NCI-H2196 (cell line): Measurements from ENCODE around the gene YWHAQ.

Experiments
- DNase-seq: peaks from one replicate; lab custom pipeline; 2025; ENCODE audit not compliant: unreplicated experiment; lab: John Stamatoyannopoulos, UW

Gene YWHAQ

DNA sequence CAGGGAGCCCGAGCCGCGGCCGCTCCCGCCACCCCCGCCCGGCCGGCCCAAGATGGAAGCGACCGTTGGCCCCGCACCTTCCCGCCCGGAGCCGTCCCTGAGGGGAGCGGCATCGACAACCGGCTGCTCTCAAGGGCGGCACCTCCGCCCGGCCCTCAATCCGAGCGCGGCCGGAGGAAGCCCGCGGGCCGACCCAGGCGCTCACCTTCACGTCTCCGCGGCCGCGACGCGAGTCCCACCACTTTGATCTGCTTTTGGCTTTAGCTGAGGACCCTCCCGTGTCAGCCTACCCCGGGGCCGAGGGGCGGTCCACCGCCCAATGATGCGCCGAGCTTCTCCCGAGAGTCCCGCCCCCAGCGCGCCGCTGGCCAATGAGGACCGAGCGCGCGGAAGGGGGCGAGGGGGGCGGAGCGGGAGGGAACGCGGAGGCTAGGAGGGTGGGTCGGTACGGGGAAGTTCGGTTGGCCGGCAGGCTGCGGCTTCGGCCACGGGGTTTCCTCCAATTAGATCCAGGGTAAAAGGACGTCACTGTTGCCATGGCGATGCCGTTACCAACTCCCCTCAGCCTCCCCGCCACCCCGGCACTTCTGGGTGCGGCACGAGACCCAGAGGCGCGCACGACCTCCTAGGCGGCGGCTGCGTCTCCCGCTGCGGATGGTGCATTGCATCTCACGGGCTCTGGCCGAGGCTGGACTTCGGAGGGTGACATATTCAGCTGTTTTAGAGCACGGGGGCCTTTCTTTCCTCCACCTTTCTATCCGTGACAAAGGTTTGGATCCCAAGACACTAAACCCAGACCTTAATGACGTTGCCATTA lies at the start of gene YWHAQ:
YWHAQ (minus strand) TSS at position 262 of the 817 bp plus-strand sequence. CDS start 545 bp downstream, outside the sequence.
- DNase-seq, result peak; percentile 99

DNA sequence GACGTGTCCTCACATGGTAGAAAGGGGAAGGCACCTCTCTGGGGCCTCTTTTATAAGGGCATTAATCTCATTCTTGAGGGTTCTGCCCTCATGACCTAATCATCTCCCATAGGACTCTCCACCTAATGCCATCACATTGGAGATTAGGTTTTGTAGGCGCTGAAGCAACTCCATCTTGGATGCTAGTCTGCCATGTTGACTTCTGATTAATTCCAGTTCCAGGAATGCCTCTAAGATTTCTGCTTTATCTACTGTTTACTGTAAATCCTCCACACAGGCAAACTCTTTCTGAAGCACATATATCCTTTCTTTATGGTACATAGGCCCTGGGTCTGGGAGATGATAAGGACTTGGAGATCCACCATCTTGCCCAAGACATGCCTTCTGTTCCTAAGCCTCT lies 49.3 kb upstream of the YWHAQ start:
- no peak for DNase-seq

DNA sequence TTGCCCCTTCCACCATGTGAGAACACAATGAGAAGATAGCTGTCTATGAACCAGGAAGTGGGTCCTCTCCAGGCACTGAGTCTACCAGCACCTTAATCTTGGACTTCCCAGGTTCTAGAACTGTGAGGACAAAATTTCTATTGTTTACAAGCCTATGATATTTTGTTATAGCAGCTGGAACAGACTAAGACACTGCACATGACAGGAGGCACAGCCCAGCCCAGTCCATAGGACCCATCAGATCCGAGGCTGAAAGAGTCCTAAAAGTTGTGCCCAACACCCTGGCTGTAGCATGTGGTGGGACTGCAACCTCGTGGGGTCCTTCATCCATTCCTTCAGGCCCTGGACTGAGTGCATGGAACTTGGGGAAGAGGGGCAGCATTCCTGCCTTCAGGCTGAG lies 48.4 kb upstream of the YWHAQ start:
- no peak for DNase-seq

DNA sequence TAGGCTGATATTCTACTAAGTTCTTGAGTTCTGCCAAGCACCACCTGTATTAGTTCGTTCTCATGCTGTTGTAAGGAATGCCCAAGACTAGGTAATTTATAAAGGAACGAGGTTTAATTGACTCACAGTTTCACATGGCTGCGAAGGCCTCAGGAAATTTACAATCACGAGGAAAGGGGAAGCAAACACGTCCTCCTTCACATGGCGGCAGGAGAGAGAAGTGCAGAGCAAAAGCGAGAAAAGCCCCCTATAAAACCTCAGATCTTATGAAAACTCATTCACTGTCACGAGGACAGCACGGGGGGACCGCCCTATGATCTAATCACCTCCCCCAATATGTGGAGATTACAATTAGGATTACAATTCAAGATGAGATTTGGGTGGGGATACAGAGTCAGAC lies 47.7 kb upstream of the YWHAQ start:
- DNase-seq, result no peak

DNA sequence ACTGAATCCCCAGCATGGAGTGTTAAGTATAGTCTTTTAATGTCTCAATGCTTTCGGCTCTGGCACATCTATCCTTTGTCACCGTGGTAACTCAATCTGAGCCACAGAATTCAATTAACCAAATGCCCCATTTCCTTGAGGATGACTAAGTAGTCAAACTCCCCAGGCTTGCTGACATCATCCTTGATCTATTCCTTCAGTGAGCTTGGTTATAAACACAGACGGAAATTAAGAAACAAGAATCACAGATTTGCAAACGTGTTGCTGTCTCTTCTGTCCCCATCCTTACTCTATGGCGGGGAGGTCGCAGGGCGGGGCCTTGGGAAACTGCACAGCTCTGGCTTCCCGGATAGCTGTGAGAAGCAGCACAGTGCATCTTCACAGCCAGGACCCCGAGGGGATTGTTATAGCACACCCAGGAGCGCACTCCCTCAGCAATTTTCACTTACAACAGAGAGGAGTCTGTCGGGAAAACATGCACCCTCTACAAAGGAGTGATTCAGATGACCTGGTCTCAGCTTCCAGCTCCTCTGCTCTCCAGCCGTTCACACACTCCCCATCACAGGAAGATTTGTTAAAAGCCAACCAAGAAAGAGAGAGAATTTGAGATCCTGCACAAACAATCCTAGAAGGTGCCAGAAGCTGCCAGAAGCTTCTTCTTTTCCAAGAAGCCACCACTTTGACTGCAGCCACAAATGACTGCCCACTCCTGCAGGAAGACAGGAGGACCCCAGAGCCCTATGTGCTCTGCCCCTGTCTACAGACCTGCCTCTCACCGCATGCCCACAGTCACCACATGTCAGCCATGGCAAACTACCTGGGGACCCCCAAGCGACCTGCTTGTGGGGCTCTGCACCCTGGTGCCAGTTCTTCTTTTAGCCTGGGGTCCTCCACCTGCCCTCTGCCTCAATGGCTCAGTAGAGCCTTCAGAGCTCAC lies 44.9 kb upstream of the YWHAQ start:
- DNase-seq, result peak; percentile 20

DNA sequence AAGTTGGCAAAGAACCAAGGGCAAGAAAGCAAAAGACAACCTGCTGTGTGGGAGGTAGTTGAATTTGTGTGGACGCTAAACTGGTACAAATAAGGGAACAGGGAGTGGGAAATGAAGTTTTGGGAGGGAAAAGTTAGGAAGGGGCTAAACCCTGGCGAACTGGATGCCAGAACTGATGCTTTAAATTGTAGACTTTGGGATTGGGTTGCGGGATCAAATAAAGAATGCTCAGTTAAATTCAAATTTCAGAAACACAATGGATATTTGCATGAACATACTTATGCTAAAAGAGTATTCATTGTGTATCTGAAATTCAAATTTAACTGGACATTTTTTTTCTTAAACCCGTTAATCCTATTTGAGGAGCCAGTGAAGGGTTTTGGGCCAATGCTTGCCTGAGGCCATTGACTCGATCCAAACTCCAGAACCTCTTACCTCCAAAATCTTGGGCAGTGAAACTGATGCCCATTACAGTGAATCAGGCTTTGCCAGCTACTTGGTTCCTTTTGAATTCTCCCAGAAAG lies 44.2 kb upstream of the YWHAQ start:
- no peak for DNase-seq

DNA sequence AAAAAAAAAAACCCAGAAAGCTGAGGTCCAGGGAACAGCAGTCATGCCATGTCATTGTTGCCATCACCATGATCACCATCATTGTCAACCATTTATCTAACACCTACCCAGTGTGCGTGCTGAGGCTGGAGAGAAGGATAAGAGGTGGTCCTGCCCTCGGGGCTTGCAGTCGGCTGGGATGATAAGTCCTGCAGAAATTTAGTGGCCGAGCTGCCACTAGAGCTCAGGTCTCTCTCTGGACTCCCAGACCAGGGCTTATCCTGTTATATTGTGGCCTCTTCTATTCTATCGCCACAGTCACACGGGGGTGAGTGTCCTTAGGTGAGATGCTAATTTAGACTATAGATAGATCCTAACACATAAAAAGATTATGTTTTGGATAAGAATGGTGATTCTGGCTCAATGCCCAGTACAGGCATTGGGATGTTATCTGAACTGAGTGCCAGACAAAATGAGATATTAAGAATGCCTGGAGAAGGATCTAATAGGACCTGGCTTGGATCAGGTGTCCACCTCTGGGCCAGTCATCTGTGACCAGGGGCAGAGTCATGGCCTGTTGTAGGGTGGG lies 43.2 kb upstream of the YWHAQ start:
- DNase-seq, result no peak

DNA sequence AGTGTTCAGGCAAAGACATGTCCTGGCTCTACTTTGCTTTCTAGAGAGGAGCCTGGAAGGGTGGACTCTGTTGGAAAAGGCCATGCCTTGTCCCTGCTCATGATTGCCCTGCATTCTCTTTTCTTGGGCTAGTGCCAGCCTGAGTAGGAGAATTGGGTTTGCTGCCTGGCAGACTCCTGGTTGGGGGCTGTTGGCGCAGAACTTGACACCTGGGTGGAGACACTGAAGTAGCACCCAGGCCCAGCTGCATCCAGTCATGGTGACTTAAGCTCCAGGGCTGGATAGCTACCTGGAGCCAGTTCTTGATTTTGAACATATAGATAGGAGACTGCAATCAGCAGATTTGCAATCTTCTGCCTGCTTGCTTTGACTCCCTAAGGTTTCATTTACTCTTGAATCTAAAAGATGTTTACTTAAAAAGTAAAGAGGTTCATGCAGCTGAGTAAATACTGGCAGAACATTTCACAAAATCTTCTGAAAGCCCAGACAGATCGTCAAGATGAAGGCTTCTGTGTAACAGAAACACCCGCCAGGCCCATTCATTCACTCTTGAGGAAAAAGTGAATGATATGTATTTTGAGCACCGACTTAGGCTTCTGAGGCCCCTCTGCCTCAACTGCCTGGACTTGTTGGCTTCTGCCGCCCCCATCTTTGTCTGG lies 38.0 kb upstream of the YWHAQ start:
- DNase-seq, result peak; percentile 83

DNA sequence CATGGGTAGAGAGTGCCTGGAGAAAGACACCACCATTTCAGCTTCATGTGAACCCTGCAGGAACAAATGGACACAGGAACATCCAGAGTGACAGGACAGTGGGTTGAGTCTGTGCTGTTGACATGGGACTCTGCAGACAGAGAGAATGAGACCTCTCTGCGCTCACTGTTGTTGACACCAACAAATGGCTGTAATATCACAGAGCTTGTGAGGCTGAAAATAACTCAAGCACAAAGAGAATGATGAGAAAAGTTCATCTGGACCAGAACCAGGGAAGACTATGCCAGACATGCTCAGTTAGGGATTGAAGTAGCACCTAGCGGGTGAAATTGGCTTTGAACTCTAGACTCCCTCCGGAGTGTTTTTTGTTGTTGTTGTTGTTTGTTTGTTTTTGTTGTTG lies 37.0 kb upstream of the YWHAQ start:
- DNase-seq, result no peak

DNA sequence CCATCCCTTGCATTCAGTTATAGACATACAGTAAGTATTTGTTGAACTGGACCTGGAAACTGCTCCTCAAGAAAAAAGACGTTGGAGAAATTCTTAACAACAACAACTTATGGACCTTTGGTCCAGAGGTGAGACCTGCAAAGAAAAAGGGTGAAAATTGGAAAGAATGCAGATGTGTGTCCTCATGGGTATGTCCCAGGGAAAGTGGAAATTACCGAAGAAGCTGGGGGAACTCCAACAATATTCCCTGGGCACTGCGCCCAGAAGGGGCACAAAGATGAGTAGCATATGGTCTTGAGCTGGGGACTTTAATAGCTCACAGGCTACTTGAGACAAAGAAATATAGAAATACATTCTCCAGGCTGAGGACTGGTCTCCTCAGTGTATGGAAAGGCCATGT lies 35.5 kb upstream of the YWHAQ start:
- DNase-seq, result no peak

DNA sequence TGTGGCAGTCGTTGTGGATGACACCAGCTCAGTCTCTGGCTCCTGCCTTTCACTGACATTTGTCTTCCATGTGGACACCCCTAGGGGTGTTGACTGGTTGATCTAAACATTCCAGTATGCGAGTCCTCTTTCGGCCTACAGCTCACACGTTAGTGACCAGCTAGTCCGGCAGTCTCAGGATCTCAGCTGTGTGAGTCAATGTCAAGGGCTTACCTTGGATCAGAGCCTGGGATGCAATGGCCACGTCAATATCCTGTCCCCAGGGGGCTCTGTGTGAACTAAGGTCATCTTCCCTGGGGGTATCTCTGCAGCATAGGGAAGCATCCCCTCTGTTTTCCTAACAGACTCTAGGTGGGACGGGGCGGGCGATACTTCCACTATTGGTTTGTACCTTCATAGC lies 35.1 kb upstream of the YWHAQ start:
- DNase-seq, result no peak

DNA sequence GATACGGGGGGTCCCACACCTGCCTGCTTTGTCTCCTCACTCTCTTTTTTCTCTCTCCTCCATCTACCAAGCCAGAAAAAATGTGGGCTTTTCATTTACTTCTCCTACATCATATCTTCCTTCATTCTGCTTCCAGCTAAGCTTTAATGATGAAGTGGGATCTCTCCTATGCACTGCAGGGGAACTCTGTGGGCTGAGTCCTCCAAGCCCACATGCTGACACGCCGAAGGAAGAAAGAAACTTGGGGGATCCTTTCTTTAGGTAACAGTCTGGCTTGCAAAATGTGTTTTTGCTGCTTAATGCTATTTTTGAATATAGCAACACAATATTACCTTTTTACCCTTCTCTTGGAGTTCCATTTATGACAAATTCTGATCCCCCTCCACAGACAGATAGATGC lies 33.6 kb upstream of the YWHAQ start:
- no peak for DNase-seq

DNA sequence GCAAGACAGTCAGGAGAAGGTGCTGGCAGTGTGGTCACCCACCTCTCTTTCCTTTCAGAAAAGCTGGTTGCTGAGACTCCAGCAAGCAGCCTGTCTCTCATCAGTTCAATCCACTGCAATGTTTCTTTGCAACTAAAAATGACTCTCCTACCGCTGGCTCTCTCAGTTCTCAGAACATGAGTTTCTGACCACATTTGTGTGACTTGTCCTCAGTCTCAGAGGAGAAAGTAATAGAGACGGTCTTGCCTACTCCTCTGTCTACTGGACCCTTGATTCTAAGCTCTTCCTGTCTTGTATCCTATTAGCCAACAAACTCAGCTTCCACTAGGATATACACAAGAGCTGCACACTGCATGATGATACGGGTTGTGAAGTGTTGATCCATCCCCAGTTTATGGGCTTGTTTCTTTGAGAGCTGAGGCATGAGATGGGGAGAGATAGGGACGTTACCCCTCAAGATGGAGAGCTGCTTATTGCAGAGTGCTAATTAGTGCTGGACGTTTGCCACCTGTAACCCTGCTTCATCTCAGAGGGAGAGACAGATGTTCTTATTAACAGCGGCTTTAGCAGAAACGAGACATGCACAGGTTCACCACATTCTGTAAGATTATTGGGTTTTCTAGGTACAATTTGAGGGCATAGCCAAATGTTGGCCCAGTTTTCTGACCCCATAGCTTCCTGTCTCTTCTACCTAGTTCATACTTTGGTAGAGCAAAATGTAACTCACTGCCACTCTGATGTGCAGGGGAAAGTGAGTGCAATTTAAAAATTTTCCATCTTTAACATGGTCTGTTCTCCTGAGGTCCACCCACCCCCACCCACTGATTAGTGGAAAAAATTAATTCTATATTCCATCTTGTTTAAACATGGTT lies 32.4 kb upstream of the YWHAQ start:
- DNase-seq, result no peak

DNA sequence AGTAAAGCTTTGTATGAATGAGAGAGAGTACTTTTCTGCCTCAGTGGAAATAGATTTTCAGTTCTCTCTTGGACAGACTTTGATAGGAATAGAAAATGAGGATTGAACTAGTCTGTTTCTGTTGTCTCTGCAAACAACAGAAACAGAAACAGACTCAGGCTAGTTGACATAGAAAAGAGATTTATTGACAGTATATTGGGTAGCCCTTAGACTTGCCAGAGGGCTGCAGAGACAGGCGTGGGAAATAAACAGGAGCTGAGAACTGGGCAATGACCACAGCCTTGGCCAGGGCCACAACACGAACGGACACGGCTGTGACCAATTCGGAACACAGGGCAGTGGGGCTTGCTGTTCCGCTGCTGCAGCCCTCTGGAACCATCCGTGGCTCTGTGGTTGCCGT lies 30.5 kb upstream of the YWHAQ start:
- DNase-seq, result no peak

DNA sequence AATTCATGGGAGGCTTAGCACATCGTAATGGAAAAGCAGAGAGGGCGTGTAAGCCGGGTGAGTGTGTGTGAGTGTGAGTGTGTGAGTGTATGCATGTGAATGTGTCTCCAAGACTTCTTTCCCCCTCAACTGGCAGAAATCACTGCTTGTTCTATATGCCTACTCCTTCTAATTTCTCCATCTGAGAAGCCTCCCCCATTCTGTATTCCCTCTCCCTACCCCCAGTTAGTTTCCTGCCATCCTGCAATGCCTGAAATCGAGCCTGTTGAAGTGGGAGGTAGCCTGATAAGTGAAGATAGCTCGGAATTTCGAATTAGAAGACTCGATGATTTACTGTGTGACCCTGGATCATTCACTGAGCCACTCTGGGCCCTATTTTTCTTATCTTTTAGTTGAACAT lies 30.0 kb upstream of the YWHAQ start:
- DNase-seq, result no peak

DNA sequence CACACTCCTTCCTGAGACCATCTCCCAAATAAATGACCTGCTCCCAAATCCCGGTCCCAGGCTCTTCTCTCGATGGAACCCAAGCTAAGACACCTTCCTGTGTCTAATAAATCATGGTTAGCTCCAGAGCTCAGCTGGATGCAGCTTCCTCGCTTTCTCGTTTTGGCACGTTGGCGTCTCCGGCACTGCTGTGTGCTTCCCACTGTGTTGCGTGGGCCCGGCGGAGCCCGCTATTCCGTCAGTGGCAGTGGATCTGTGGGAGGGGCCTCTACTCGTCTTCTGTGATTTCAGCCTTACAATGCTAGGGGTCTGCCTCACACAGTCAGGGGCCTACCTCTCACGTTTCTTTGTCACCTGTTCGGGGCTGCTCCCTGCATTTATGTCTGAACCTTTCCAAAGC lies 29.4 kb upstream of the YWHAQ start:
- DNase-seq, result no peak

DNA sequence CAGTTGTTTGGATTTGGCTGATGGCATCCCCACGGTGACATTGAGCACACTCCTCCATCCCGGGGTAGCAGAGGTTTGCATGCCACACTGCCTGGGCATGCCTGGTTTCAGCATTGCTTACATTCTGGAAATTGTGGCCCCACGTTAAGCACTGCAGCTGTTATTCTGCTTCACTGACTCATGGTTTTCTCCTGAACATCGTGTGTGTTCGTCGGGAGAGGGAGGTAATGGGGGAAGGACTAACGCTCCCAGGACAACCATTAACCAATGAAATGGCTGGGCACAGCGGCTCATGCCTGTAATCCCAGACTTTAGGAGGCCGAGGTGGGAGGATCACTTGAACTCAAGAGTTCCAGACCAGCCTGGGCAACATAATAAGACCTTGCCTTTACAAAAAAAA lies 28.2 kb upstream of the YWHAQ start:
- no peak for DNase-seq

DNA sequence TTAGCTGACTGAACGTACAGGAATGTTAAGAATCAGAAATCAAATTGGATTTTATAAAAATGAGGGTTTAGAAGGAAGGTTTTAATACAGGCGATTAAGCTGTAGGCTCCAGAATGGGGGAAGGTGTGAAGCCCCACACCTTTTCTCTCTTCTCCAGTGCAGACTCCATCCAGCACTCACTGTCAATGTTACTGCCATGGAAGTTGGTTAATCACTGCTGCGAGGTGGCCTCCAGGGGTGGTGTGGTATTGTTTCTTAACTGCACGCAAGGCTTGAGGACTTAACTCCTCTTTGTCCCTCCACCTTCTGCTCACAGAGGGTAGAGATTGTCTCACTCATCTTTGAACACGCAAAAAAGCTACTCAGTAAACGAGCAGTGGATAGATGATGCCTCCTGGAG lies 26.9 kb upstream of the YWHAQ start:
- DNase-seq, result no peak

DNA sequence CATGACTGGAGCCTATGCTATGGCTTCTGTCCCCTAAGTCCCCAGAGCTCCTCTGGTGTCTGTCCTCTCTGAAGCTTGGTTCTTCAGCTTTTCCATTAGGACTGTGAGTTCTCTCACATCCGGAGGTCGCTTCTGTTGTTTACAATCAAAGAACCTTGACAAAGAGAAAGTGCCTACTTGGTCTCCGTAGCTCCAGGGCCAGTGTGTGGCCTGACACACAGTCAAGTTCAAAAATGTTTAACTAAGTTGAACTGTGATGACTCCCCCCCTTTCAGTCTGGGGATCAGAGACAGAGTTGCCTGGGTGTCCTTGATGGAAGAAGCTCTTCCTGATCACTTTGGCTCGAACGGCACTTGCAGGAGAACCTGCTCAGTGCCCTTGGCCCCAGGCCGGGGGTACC lies 26.3 kb upstream of the YWHAQ start:
- DNase-seq, result no peak

DNA sequence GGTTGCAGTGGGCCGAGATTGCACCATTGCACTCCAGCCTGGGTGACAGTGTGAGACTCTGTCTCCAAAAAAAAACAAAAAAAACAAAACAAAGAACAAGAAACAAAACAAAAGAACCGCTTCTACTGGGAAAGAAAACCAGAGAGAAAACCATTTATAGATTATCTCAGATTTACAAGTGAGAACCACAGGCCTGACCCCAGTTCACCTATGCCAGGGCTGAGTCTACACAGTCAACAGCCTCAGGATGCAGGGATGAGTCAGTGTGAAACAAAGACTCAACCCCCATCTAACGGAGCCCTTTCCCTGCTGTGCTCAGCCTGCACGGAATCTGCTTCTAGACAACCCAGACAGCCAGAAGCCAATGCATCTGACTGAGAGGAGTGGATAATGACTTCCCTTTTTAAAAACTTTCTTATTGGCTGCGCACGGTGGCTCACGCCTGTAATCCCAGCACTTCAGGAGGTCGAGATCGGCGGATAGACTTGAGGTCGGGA lies 25.5 kb upstream of the YWHAQ start:
- no peak for DNase-seq
